Panc1 (cell line): ENCODE measurements around the gene CLSTN2.

ENCODE experiments used
- CTCF ChIP-seq: fragments of 450-650 bp; IDR thresholded peaks from 2 replicates; pipeline ENCODE4 v1.5.1; 2017; ENCODE audit warnings: mild to moderate bottlenecking
- POLR2AphosphoS5 ChIP-seq: IDR thresholded peaks from 2 replicates; pipeline ENCODE4 v1.6.1; 2012; ENCODE audit warnings: mild to moderate bottlenecking, low read depth, low read length, moderate library complexity
- SIN3A ChIP-seq: IDR thresholded peaks from 2 replicates; pipeline ENCODE4 v1.6.1; 2012; ENCODE audit warnings: low read depth, mild to moderate bottlenecking, low read length, moderate library complexity, borderline replicate concordance; ENCODE audit not compliant: insufficient read depth
- TCF7L2 ChIP-seq: IDR thresholded peaks from 2 replicates; pipeline ENCODE4 v1.6.1; 2011; ENCODE audit warnings: mild to moderate bottlenecking, low read depth, low read length, inconsistent platforms

- TF ChIP-seq CTCF (no peak), TCF7L2 (no peak), POLR2AphosphoS5 (no peak), SIN3A (no peak)
These were observed 468.6 kb downstream of the CLSTN2 start for GRCh38 chr3:140403608-140404007.
